Measurements from ENCODE around the gene PIK3R5. TPM values are rescaled to one million over a fixed set of nuclear protein-coding genes. Genes with fewer than 3 reads are reported as not detected.

Gene PIK3R5
- total RNA-seq, 1 experiment from 2014 or later, result 2.5 TPM

- ChIA-PET POLR2A (interaction anchor here (1.1 kb wide), 1 partner anchor 484 kb away, joined by 3 read pairs; no protein-coding TSS in a partner anchor), RAD21 (ENCODE audit: low non-redundant PET in 1 of 2, low total read pairs in 2 of 2, uncharacterized antibody in 2 of 2, unreplicated experiment in 2 of 2) (no interaction called here), CTCF (no interaction called here)
- H2AFZ ChIP-seq (ENCODE audit: low read depth, low read length, poor library complexity, severe bottlenecking), result no peak within 1 kb of the TSS
- no peaks in the 10 kb centered on the region for H3K9me2 ChIP-seq (ENCODE audit: insufficient read depth)
- H3K4me2 ChIP-seq (ENCODE audit: low read length), result no peak within 1 kb of the TSS
- intact Hi-C loops (cut with micrococcal nuclease), result no loop called here
- no peak for ATAC-seq
- no peak for DNase-seq (ENCODE audit: low read depth, low spot score)
- TF ChIP-seq ZNF274 (IDR thresholded peaks at IDR 0.05; ENCODE audit: low read depth, low read length) (no peak), POLR2A (IDR thresholded peaks at IDR 0.05; ENCODE audit: borderline replicate concordance, extremely low read depth, insufficient read depth, insufficient read length) (no peak), RAD21 (IDR thresholded peaks at IDR 0.05; ENCODE audit: low read depth) (no peak), ZFX (IDR thresholded peaks at IDR 0.05) (no peak), JUND (IDR thresholded peaks at IDR 0.05) (no peak), CTCF (IDR thresholded peaks at IDR 0.05 in 2 of 3, conservative IDR thresholded peaks at IDR 0.05 in 1 of 3; ENCODE audit: borderline replicate concordance in 1 of 3, insufficient read depth in 1 of 3, low read depth in 2 of 3, low read length in 2 of 3) (no peak), EZH2phosphoT487 (IDR thresholded peaks at IDR 0.05; ENCODE audit: borderline replicate concordance) (no peak), SP1 (IDR thresholded peaks at IDR 0.05; ENCODE audit: low read depth) (no peak), MAX (IDR thresholded peaks at IDR 0.05) (no peak), YY1 (IDR thresholded peaks at IDR 0.05; ENCODE audit: extremely low read depth, insufficient replicate concordance, low read depth, low read length) (no peak), CEBPB (IDR thresholded peaks at IDR 0.05; ENCODE audit: low read depth) (no peak), SIN3A (IDR thresholded peaks at IDR 0.05; ENCODE audit: low read depth) (no peak), REST (IDR thresholded peaks at IDR 0.05; ENCODE audit: low read depth) (no peak), CBX3 (IDR thresholded peaks at IDR 0.05; ENCODE audit: low read depth) (no peak), ELF1 (IDR thresholded peaks at IDR 0.05; ENCODE audit: borderline replicate concordance, low read depth) (no peak), SRF (IDR thresholded peaks at IDR 0.05; ENCODE audit: low read depth) (no peak), ATF3 (IDR thresholded peaks at IDR 0.05) (no peak), FOSL1 (IDR thresholded peaks at IDR 0.05; ENCODE audit: low read depth) (no peak)
- H3K27ac ChIP-seq (ENCODE audit: low read depth, low read length), result no peak within 1 kb of the TSS
- no peaks in the 10 kb centered on the region for H4K20me1 ChIP-seq (ENCODE audit: insufficient read depth)
- H3K36me3 ChIP-seq (ENCODE audit: control insufficient read depth in 1 of 2, insufficient read depth in 2 of 2, low read length in 2 of 2), result no peaks in the 10 kb centered on the region
- H3K4me1 ChIP-seq (ENCODE audit: control insufficient read depth in 1 of 2, insufficient read depth in 2 of 2, low read length in 2 of 2), result no peaks in the 10 kb centered on the region
- H3K79me2 ChIP-seq (ENCODE audit: insufficient read depth, low read length), result no peaks in the 10 kb centered on the region
- H3K4me3 ChIP-seq (replicated peaks in 1 of 2; ENCODE audit: low read depth in 1 of 2, low read length in 2 of 2), result no peak within 1 kb of the TSS
- H3K27me3 ChIP-seq (ENCODE audit: insufficient read depth, low read length), result peaks cover 22% of the 10 kb centered on the region
- BruUV-seq (replicated peaks), result no TSS peak
- no peaks in the 10 kb centered on the region for H3K9me3 ChIP-seq (ENCODE audit: control insufficient read depth in 1 of 2, insufficient read depth in 1 of 2, low read depth in 1 of 2, low read length in 2 of 2)
- no peak within 1 kb of the TSS for H3K9ac ChIP-seq (ENCODE audit: low read length)
Measured at GRCh38 chr17:8867361-8867981, 98.0 kb downstream of the PIK3R5 start, which contains the start of gene PIK3R6. PIK3R6 (minus strand) TSS chr17:8867674; CDS start chr17:8849794, 17,880 bp downstream.

Data from HCT116 (cell line).